AG04449 (cell line): ENCODE results near the gene PIMREG.

Source experiments
- CTCF ChIA-PET: fragments of 350-600 bp; formaldehyde crosslinking; extraction: SDS; loops from one replicate; lab custom pipeline; 2021; ENCODE audit warnings: antibody characterized with exemption; lab: Yijun Ruan, JAX
- POLR2A ChIA-PET: fragments of 400-600, 350-600 bp; formaldehyde crosslinking; extraction: SDS; loops from one replicate; lab custom pipeline; 2020; ENCODE audit warnings: antibody characterized with exemption, inconsistent platforms; lab: Yijun Ruan, JAX
- DNase-seq: peaks from one replicate; pipeline ENCODE4 v3.0.0-alpha.2; 2010; ENCODE audit warnings: low read depth, low spot score
- H3K4me3 ChIP-seq: 2 replicates; pipeline ENCODE4 v1.5.1; 2011; ENCODE audit warnings: low read depth, mild to moderate bottlenecking, control low read depth, low read length
- CTCF ChIP-seq: IDR thresholded peaks from one replicate; pipeline ENCODE4 v1.5.1; 2011; ENCODE audit warnings: mild to moderate bottlenecking, moderate library complexity, low read length, control low read depth, inconsistent platforms; ENCODE audit not compliant: insufficient read depth; ENCODE audit errors: missing control alignments

Gene PIMREG

GRCh38 chr17:6489016-6489550 lies 44.8 kb downstream of the PIMREG start:
- no peak for TF ChIP-seq CTCF
- no peak overlapping the region for H3K4me3 ChIP-seq
- POLR2A ChIA-PET, result no interaction called here
- no peak for DNase-seq
- CTCF ChIA-PET, result interaction anchor here (2.0 kb wide), 1 partner anchor 16 kb away, joined by 10 read pairs; no protein-coding TSS in a partner anchor

DNA sequence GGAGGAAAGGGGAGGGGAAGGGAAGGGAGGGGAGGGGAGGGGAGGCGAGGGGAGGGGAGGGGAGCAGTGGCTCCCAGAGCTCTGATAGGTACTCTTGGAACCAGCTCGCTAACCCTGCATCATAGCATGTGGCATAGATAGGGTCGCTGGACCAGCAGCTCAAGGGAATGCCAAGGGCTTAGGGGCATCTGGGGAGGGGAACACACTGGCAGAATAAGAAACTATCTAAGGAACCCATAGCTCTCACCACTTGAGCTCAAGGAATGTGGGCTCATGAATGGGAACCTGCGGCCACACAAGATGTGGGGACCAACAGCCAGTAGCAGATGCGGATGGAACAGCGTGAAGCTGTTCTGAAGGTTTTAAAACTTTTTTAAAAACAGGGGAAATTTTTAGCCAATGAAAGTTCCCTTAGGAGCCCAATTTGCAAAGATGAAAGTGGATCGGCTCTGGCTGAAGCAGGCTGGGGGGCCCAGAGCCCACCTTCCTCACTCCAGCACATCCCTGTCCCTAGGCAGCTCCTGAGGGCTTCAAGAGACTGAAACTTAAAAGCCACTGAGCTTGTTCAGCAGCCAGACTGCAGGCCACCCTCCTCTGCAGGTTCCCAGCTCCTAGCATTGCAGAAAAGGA lies 46.9 kb downstream of the PIMREG start:
- TF ChIP-seq CTCF, result no peak
- no peak for DNase-seq
- no peak overlapping the region for H3K4me3 ChIP-seq
- POLR2A ChIA-PET, result no interaction called here
- CTCF ChIA-PET, result interaction anchor here (1.6 to 1.9 kb wide), 4 partner anchors 15 to 56 kb away, joined by 3 to 9 read pairs (median 4); no protein-coding TSS in a partner anchor

- POLR2A ChIA-PET, result no interaction called here
- CTCF ChIA-PET, result interaction anchor here (0.7 to 1.7 kb wide), 4 partner anchors 10 to 20 kb away, joined by 3 to 5 read pairs (median 4); no protein-coding TSS in a partner anchor
- DNase-seq, result no peak
- no peak overlapping the region for H3K4me3 ChIP-seq
- TF ChIP-seq CTCF, result no peak
Observed at GRCh38 chr17:6492892-6493674, 48.8 kb downstream of the PIMREG start.

- ChIA-PET POLR2A (no interaction called here), CTCF (interaction anchor here (1.4 kb wide), 1 partner anchor 21 kb away, joined by 8 read pairs; no protein-coding TSS in a partner anchor)
- DNase-seq, result no peak
- TF ChIP-seq CTCF, result no peak
- H3K4me3 ChIP-seq, result no peak overlapping the region
Observed at GRCh38 chr17:6494239-6494941, 50.1 kb downstream of the PIMREG start.

GRCh38 chr17:6495450-6496115 lies 51.3 kb downstream of the PIMREG start:
- TF ChIP-seq CTCF, result no peak
- ChIA-PET POLR2A (no interaction called here), CTCF (interaction anchor here (1.4 kb wide), 1 partner anchor 22 kb away, joined by 8 read pairs; no protein-coding TSS in a partner anchor)
- no peak overlapping the region for H3K4me3 ChIP-seq
- DNase-seq, result no peak
